ENCODE measurements around the gene KCNQ1. TPM values are rescaled to one million over a fixed set of nuclear protein-coding genes. Genes with fewer than 3 reads are reported as not detected.

The KCNQ1 gene
- total and polyA plus RNA-seq, 9 of the 15 experiments (the other 6 are each of a cell fraction or from before 2014, with no cell fraction given), result 0.44 TPM; not detected in 8

DNA sequence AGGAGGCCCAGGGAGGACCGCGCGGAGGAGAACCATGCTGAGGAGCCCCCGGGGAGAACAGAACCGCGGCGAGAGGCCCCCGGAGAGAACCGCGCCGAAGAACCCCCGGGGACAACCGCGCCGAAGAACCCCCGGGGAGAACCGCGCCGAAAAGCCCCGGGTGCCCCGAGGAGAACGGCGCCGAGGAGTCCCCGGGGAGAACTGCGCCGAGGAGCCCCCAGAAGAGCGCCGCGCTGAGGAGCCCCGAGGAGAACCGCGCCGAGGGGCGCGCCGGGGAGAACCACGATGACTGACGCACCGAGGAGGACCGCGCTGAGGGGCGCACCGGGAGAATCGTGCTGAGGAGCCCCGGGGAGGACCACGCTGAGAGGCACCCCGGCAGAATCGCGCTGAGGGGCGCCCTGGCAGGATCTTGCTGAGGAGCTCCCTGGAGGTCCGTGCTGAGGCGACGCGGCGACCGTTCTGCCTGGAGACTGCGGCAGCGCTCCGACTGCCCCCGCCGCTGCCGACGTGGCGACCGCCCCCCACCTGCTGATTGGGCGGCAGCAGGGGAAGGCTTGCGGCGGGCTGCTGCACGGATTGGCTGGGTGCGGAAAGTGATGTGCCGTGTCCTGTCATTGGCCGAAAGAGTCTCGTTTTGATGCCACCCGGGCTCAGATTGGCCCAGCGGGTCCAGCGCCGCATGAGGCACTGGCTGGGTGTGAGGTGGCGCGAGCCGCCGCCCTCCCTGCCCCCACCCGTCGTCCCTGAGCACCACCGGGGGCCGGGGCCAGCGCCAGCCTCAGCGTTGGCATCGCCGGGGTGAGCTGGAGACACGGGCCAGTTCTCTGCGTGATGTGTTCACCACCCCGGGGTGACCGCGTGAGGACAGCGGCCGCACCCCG, 255.0 kb downstream of the KCNQ1 start, which contains the start of gene KCNQ1OT1 (continued):
- TF ChIP-seq, protein P1, sequence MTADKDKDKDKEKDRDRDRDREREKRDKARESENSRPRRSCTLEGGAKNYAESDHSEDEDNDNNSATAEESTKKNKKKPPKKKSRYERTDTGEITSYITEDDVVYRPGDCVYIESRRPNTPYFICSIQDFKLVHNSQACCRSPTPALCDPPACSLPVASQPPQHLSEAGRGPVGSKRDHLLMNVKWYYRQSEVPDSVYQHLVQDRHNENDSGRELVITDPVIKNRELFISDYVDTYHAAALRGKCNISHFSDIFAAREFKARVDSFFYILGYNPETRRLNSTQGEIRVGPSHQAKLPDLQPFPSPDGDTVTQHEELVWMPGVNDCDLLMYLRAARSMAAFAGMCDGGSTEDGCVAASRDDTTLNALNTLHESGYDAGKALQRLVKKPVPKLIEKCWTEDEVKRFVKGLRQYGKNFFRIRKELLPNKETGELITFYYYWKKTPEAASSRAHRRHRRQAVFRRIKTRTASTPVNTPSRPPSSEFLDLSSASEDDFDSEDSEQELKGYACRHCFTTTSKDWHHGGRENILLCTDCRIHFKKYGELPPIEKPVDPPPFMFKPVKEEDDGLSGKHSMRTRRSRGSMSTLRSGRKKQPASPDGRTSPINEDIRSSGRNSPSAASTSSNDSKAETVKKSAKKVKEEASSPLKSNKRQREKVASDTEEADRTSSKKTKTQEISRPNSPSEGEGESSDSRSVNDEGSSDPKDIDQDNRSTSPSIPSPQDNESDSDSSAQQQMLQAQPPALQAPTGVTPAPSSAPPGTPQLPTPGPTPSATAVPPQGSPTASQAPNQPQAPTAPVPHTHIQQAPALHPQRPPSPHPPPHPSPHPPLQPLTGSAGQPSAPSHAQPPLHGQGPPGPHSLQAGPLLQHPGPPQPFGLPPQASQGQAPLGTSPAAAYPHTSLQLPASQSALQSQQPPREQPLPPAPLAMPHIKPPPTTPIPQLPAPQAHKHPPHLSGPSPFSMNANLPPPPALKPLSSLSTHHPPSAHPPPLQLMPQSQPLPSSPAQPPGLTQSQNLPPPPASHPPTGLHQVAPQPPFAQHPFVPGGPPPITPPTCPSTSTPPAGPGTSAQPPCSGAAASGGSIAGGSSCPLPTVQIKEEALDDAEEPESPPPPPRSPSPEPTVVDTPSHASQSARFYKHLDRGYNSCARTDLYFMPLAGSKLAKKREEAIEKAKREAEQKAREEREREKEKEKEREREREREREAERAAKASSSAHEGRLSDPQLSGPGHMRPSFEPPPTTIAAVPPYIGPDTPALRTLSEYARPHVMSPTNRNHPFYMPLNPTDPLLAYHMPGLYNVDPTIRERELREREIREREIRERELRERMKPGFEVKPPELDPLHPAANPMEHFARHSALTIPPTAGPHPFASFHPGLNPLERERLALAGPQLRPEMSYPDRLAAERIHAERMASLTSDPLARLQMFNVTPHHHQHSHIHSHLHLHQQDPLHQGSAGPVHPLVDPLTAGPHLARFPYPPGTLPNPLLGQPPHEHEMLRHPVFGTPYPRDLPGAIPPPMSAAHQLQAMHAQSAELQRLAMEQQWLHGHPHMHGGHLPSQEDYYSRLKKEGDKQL (CRISPR knock-in tag; IDR thresholded peaks at IDR 0.05; ENCODE audit: borderline replicate concordance), result 0 out of 2 replicates have a peak, but pooled peaks have one; percentile 23
- TF ChIP-seq GABPB2 (CRISPR knock-in tag; conservative IDR thresholded peaks at IDR 0.05) (no peak), SMAD3 (CRISPR knock-in tag; conservative IDR thresholded peaks at IDR 0.05) (no peak), HOXB6 (CRISPR knock-in tag; IDR thresholded peaks at IDR 0.05; ENCODE audit: borderline replicate concordance) (no peak), ZNF408 (CRISPR knock-in tag; IDR thresholded peaks at IDR 0.05; ENCODE audit: low read depth) (no peak), MTA1 (IDR thresholded peaks at IDR 0.05; ENCODE audit: borderline replicate concordance) (no peak), ZNF217 (CRISPR knock-in tag; IDR thresholded peaks at IDR 0.05) (no peak)
- TF ChIP-seq, protein P2, sequence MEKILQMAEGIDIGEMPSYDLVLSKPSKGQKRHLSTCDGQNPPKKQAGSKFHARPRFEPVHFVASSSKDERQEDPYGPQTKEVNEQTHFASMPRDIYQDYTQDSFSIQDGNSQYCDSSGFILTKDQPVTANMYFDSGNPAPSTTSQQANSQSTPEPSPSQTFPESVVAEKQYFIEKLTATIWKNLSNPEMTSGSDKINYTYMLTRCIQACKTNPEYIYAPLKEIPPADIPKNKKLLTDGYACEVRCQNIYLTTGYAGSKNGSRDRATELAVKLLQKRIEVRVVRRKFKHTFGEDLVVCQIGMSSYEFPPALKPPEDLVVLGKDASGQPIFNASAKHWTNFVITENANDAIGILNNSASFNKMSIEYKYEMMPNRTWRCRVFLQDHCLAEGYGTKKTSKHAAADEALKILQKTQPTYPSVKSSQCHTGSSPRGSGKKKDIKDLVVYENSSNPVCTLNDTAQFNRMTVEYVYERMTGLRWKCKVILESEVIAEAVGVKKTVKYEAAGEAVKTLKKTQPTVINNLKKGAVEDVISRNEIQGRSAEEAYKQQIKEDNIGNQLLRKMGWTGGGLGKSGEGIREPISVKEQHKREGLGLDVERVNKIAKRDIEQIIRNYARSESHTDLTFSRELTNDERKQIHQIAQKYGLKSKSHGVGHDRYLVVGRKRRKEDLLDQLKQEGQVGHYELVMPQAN (IDR thresholded peaks at IDR 0.05; ENCODE audit: borderline replicate concordance), result no peak
- TF ChIP-seq, protein P3, sequence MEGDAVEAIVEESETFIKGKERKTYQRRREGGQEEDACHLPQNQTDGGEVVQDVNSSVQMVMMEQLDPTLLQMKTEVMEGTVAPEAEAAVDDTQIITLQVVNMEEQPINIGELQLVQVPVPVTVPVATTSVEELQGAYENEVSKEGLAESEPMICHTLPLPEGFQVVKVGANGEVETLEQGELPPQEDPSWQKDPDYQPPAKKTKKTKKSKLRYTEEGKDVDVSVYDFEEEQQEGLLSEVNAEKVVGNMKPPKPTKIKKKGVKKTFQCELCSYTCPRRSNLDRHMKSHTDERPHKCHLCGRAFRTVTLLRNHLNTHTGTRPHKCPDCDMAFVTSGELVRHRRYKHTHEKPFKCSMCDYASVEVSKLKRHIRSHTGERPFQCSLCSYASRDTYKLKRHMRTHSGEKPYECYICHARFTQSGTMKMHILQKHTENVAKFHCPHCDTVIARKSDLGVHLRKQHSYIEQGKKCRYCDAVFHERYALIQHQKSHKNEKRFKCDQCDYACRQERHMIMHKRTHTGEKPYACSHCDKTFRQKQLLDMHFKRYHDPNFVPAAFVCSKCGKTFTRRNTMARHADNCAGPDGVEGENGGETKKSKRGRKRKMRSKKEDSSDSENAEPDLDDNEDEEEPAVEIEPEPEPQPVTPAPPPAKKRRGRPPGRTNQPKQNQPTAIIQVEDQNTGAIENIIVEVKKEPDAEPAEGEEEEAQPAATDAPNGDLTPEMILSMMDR (IDR thresholded peaks at IDR 0.05 in 2 of 3, conservative IDR thresholded peaks at IDR 0.05 in 1 of 3; ENCODE audit: insufficient read depth in 2 of 3, low read depth in 1 of 3, low read length in 3 of 3), result 0 out of 6 replicates have a peak, but pooled peaks of 1 of the 3 experiments have one; percentile 2
- TF ChIP-seq, protein P4, sequence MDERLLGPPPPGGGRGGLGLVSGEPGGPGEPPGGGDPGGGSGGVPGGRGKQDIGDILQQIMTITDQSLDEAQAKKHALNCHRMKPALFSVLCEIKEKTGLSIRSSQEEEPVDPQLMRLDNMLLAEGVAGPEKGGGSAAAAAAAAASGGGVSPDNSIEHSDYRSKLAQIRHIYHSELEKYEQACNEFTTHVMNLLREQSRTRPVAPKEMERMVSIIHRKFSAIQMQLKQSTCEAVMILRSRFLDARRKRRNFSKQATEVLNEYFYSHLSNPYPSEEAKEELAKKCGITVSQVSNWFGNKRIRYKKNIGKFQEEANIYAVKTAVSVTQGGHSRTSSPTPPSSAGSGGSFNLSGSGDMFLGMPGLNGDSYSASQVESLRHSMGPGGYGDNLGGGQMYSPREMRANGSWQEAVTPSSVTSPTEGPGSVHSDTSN (CRISPR knock-in tag; IDR thresholded peaks at IDR 0.05; ENCODE audit: low read depth), result no peak
- TF ChIP-seq, protein P4 (tag; conservative IDR thresholded peaks at IDR 0.05; ENCODE audit: low read depth), result no peak
